CD4-positive, CD25-positive, alpha-beta regulatory T cell (primary cell): ENCODE measurements around the gene FAM168A. TPM values are rescaled to one million over a fixed set of nuclear protein-coding genes. Genes with fewer than 3 reads are reported as not detected.
"Not testable (repeated sequence)": the region's sequence is repeated elsewhere in the genome, so short reads cannot be mapped to it uniquely, and the experiment has no call there.

ENCODE experiments used
- ATAC-seq, 2 donors: fragments of 150-1000 bp; cut with Tn5 transposase; one replicate each; pipeline ENCODE4 v1.10.0; 2021; ENCODE audit warnings: low read depth in 2 of 2, moderate number of reproducible peaks in 2 of 2, moderate library complexity in 1 of 2
- DNase-seq, 3 donors: peaks; one replicate each; pipeline versions ENCODE4 v3.0.0 to v3.0.0-alpha.2; 2012 to 2022; ENCODE audit warnings: mixed read lengths in 1 of 3
- H3K27ac ChIP-seq: one replicate; pipeline ENCODE4 v1.7.0; 2013; ENCODE audit warnings: mild to moderate bottlenecking, low read length; ENCODE audit not compliant: insufficient read depth, poor library complexity, severe bottlenecking
- H3K27me3 ChIP-seq: one replicate; pipeline ENCODE4 v1.7.0; 2013; ENCODE audit warnings: low read length; ENCODE audit not compliant: control insufficient read depth, insufficient read depth
- H3K36me3 ChIP-seq: one replicate; pipeline ENCODE4 v1.7.0; 2013; ENCODE audit warnings: mild to moderate bottlenecking, low read length, moderate library complexity; ENCODE audit not compliant: control insufficient read depth, insufficient read depth
- H3K4me1 ChIP-seq: 2 replicates; pipeline ENCODE4 v1.7.0; 2013; ENCODE audit warnings: mild to moderate bottlenecking, low read length; ENCODE audit not compliant: insufficient read depth, control insufficient read depth, poor library complexity, severe bottlenecking
- H3K4me3 ChIP-seq: one replicate; pipeline ENCODE4 v1.7.0; 2013; ENCODE audit warnings: low read depth, mild to moderate bottlenecking, low read length, moderate library complexity
- H3K9me3 ChIP-seq, 2 experiments: 1 replicate in 1 of 2; 2 replicates in 1 of 2; pipeline ENCODE4 v1.7.0; 2013; ENCODE audit warnings: low read length in 2 of 2, mild to moderate bottlenecking in 1 of 2, moderate library complexity in 1 of 2; ENCODE audit not compliant: control insufficient read depth in 2 of 2
- H3K27ac Mint-ChIP-seq, 3 donors: one replicate each; pipeline ENCODE4 v1.8.0; 2020 to 2022; ENCODE audit warnings: mild to moderate bottlenecking in 3 of 3, mixed read lengths in 3 of 3, moderate library complexity in 2 of 3
- H3K27me3 Mint-ChIP-seq: one replicate; pipeline ENCODE4 v1.8.0; 2022; ENCODE audit warnings: mild to moderate bottlenecking, mixed read lengths
- H3K36me3 Mint-ChIP-seq: one replicate; pipeline ENCODE4 v1.8.0; 2020; ENCODE audit warnings: mixed read lengths
- H3K4me1 Mint-ChIP-seq, 4 donors: one replicate each; pipeline ENCODE4 v1.8.0; 2020 to 2022; ENCODE audit warnings: mixed read lengths in 4 of 4, mild to moderate bottlenecking in 1 of 4
- H3K4me3 Mint-ChIP-seq, 4 donors: one replicate each; pipeline ENCODE4 v1.8.0; 2020 to 2022; ENCODE audit warnings: mild to moderate bottlenecking in 4 of 4, mixed read lengths in 4 of 4, moderate library complexity in 3 of 4
- H3K9me3 Mint-ChIP-seq, 7 donors: one replicate each; pipeline ENCODE4 v1.8.0; 2020 to 2022; ENCODE audit warnings: mixed read lengths in 7 of 7, mild to moderate bottlenecking in 3 of 7, moderate library complexity in 2 of 7
- polyA plus RNA-seq, 4 donors: library from polyadenylated mRNA; unstranded; fragments of 300-500 nt; fragmentation: Illumina TruSeq; gene quantifications; one replicate each; pipeline ENCODE4 v1.2.3, GENCODE V29; 2021
- total RNA-seq: library from RNA; stranded (reverse); gene quantifications from one replicate; pipeline ENCODE4 v1.2.3, GENCODE V29; 2022

The FAM168A gene
- total and polyA plus RNA-seq, 5 donors from 2014 or later = 1.5 to 21.3 (median 3.0) TPM

DNA sequence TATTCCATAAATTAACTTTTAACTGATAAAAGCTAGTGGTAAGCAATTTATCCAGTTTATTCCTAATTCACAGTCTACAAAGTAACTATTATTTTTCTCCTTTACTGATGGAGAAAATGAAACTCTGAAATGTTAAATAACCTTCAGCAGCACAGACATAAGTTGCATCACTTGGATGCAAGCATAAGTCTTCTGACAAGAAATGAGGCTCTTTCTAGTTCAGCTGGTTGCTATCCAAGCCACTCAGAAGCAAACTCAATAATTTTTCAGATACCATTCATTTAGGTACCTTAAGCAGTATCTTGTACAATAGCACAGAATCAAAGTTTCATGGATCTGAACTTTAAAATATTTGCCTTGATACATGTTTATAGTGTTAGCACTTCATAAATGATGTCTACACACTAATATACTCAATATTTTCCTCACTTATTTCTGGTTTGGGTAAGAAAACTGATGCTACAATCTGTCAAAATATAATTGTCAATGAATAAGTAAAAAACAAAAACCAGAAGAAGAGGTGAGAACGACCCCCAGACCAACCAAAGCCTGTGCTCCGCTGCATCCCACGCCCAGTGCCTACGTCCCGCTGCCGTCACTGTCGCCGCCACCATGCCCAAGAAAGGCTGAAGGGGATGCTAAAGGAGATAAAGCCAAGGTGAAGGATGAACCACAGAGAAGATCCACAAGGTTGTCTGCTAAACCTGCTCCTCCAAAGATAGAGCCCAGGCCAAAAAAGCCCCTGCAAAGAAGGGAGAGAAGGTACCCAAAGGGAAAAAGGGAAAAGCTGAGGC is 18.1 kb downstream of the FAM168A start:
- peak overlapping the region in 1 of 3 donors; percentile 33 for H3K27ac Mint-ChIP-seq
- no peak overlapping the region for H3K27ac ChIP-seq
- H3K9me3 Mint-ChIP-seq = no peaks in the 10 kb centered on the region

DNA sequence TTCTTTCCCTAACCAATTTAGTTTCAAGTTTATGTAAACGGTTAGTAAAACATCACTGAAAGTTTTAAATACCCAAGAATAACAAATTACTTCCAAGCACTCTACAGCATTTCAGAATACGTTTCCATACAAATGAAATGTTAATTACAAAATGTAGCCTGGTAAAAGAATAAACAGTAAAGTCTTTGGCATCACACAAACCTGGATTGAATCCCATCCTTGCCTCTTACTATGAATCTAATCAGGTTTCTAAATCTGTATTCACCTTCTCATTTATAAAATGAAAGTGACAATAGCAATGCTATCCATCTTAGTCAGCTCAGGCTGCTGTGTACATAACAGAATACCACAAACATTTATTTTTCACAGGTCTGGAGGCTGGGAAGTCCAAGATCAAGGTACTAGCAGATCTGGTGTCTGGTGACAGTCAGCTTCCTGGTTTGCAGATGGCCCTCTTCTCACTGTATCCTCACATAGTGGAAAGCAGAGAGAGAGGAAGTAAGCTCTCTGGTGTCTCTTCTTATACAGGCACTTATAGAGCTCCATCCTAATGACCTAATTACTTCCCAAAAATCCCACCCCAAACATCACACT is 19.2 kb downstream of the FAM168A start:
- H3K9me3 ChIP-seq = no peaks in the 10 kb centered on the region
- Mint-ChIP-seq H3K4me3 (no peak overlapping the region), H3K36me3 (peaks cover 19% of the 10 kb centered on the region), H3K27ac (peak overlapping the region in 2 of 3 donors; percentile 28 to 31), H3K4me1 (peaks cover 4 to 18% (median 14%) of the 10 kb centered on the region in 4 donors), H3K9me3 (no peaks in the 10 kb centered on the region), H3K27me3 (no peaks in the 10 kb centered on the region)
- ATAC-seq (no peak), DNase-seq (peak in 1 of 3 donors; percentile 18)
- H3K4me1 ChIP-seq = no peaks in the 10 kb centered on the region
- peaks cover 3% of the 10 kb centered on the region for H3K36me3 ChIP-seq
- no peak overlapping the region for H3K27ac ChIP-seq
- no peaks in the 10 kb centered on the region for H3K27me3 ChIP-seq
- H3K4me3 ChIP-seq = no peak overlapping the region

More for the DNA sequence above, 18.1 kb downstream of the FAM168A start:
- Mint-ChIP-seq H3K4me3 (no peak overlapping the region), H3K4me1 (peaks cover 8 to 18% (median 14%) of the 10 kb centered on the region in 4 donors), H3K27me3 (no peaks in the 10 kb centered on the region), H3K36me3 (peaks cover 15% of the 10 kb centered on the region)
- DNase-seq (no peak), ATAC-seq (no peak)
- Histone ChIP-seq H3K4me1 (no peaks in the 10 kb centered on the region), H3K27me3 (no peaks in the 10 kb centered on the region), H3K4me3 (no peak overlapping the region), H3K9me3 (no peaks in the 10 kb centered on the region), H3K36me3 (peaks cover 2% of the 10 kb centered on the region)

DNA sequence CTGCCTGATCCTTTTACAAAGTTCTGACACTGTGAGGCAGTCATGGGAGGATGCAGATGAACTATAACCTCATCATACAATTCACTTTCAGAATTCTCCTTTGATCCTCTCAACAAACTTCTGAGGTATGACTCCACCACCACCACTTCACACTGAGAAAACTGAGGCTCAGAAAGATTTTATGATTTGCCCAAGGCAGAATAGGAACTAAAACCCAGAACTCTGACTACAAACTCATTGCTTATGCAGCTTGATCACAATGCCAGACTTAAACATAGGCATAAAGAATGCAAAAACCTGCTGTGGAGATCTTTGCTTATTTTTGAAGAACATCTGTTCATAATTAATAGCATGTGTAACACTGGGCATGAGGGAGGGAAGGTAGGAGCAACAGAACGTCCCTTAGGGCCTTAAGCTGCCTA is 20.4 kb downstream of the FAM168A start:
- H3K4me1 ChIP-seq = no peaks in the 10 kb centered on the region
- no peak overlapping the region for H3K4me3 ChIP-seq
- no peak overlapping the region for H3K4me3 Mint-ChIP-seq
- H3K4me1 Mint-ChIP-seq = peaks cover 8 to 17% (median 13%) of the 10 kb centered on the region in 4 donors
- ATAC-seq = no peak
- H3K27me3 ChIP-seq = no peaks in the 10 kb centered on the region
- no peak overlapping the region for H3K27ac Mint-ChIP-seq
- no peaks in the 10 kb centered on the region for H3K27me3 Mint-ChIP-seq
- no peaks in the 10 kb centered on the region for H3K9me3 ChIP-seq
- no peak overlapping the region for H3K27ac ChIP-seq
- no peaks in the 10 kb centered on the region for H3K9me3 Mint-ChIP-seq
- peaks cover 23% of the 10 kb centered on the region for H3K36me3 Mint-ChIP-seq
- peak in 1 of 3 donors; percentile 9 for DNase-seq
- H3K36me3 ChIP-seq = peaks cover 3% of the 10 kb centered on the region

DNA sequence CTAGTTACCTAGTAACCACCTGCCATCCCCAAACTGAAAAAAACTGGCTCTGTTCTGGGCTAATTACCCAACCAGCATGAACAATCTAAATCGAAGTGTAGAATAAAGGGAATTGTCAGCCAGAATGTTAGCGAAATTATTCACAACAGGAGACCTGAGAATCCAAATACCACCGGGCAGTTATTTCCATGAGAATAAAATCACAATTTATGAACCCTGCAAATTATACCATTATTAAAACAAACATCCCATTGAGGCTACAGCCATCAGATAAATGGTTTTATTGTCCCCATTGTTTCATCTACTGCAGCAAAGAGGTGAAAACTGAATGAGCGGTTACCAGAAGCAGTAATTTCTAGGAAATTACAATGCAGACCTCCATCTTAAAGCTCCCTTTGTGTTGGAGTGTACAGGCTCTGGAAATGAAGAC is 21.7 kb downstream of the FAM168A start:
- Histone ChIP-seq H3K27me3 (no peaks in the 10 kb centered on the region), H3K27ac (no peak overlapping the region), H3K36me3 (peaks cover 3% of the 10 kb centered on the region), H3K9me3 (no peaks in the 10 kb centered on the region), H3K4me3 (no peak overlapping the region), H3K4me1 (no peaks in the 10 kb centered on the region)
- no peaks in the 10 kb centered on the region for H3K27me3 Mint-ChIP-seq
- ATAC-seq (no peak), DNase-seq (no peak)
- no peak overlapping the region for H3K4me3 Mint-ChIP-seq
- no peaks in the 10 kb centered on the region for H3K9me3 Mint-ChIP-seq
- peaks cover 6 to 17% (median 13%) of the 10 kb centered on the region in 4 donors for H3K4me1 Mint-ChIP-seq
- peaks cover 22% of the 10 kb centered on the region for H3K36me3 Mint-ChIP-seq
- no peak overlapping the region for H3K27ac Mint-ChIP-seq

DNA sequence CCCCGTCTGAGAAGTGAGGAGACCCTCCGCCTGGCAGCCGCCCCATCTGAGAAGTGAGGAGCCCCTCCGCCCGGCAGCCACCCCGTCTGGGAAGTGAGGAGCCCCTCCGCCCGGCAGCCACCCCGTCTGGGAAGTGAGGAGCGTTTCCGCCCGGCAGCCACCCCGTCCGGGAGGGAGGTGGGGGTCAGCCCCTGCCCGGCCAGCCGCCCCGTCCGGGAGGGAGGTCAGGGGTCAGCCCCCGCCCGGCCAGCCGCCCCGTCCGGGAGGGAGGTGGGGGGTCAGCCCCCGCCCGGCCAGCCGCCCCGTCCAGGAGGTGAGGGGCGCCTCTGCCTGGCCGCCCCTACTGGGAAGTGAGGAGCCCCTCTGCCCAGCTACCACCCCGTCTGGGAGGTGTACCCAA is 25.9 kb downstream of the FAM168A start:
- H3K27me3 Mint-ChIP-seq, H3K9me3 ChIP-seq, H3K36me3 ChIP-seq, H3K27ac ChIP-seq, H3K9me3 Mint-ChIP-seq, H3K4me3 ChIP-seq, DNase-seq, H3K4me1 ChIP-seq, H3K4me3 Mint-ChIP-seq, ATAC-seq, H3K27me3 ChIP-seq, H3K27ac Mint-ChIP-seq: not testable (repeated sequence)
- Mint-ChIP-seq H3K36me3 (peaks cover 25% of the 10 kb centered on the region), H3K4me1 (peaks cover 5 to 11% (median 7%) of the 10 kb centered on the region in 4 donors)

DNA sequence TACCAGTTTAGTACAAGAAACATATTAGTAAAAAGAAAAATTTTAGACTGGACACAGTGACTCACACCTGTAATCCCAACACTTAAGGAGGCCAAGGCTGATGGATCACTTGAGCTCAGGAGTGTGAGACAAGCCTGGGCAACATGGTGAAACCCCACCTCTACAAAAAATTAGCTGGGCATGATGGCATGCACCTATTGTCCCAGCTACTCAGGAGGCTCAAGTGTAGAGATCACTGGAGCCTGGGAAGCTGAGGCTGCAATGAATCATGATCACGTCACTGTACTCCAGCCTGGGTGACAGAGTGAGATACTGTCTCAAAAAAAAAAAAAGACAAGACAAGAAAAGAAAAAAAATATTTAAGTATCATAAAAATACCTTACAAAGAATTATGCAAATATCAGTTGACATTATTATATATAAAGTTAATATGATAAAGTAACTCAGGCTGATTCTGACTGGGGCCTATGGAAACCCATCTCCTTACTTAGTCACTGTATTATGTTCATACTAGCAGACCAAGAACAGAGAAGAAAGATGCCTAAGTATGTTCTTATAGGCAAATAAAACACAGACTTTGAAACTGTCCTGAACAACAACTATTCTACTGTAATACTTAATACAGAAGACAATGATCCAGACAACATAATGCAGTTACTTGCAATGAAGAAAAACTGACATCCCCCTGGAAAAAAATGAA is 27.3 kb downstream of the FAM168A start:
- Mint-ChIP-seq H3K4me3 (no peak overlapping the region), H3K9me3 (no peaks in the 10 kb centered on the region), H3K27me3 (no peaks in the 10 kb centered on the region), H3K27ac (no peak overlapping the region), H3K36me3 (peaks cover 21% of the 10 kb centered on the region), H3K4me1 (peaks cover 6 to 11% (median 9%) of the 10 kb centered on the region in 4 donors)
- H3K9me3 ChIP-seq = no peaks in the 10 kb centered on the region
- no peak overlapping the region for H3K27ac ChIP-seq
- H3K27me3 ChIP-seq = no peaks in the 10 kb centered on the region
- no peaks in the 10 kb centered on the region for H3K4me1 ChIP-seq
- H3K4me3 ChIP-seq = no peak overlapping the region
- peaks cover 8% of the 10 kb centered on the region for H3K36me3 ChIP-seq
- no peak for DNase-seq
- ATAC-seq = no peak

DNA sequence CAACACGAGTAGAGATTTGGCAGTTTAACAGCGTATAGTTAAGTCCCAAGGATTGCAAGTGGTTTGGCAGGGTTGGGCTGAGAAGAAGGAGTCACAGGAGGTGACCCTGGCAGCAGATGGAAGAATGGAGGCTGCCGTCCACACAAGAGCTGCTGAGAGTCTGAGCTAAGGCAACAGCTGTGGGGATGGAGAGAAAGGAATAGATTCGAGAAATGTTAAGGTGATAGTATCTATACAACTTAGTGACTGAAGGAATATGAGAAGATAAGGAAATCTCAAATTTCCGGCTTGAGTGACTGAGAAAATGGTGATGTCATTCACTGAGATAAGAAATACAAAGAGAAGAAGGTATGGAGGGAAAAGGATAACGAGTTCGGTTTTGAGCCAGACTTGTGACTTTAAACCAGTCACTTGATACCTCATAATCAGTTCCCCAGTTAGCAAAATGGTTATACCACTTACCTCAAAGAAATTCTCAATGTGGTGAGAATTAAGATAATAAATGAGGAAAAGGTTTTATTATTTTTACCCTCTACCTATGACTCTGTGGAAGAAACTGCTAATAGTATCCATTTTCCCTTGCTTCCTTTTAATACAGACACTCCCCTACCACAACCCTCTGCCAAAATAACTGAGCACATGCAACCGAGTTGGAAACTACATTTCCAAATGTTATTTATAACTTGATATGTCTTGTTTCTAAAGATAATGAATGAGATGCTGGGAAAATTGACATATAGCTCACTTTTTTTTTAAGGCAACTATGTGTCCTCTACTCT is 30.7 kb downstream of the FAM168A start:
- Histone ChIP-seq H3K4me1 (no peaks in the 10 kb centered on the region), H3K9me3 (no peaks in the 10 kb centered on the region), H3K27me3 (no peaks in the 10 kb centered on the region), H3K27ac (no peak overlapping the region), H3K4me3 (no peak overlapping the region), H3K36me3 (peaks cover 5% of the 10 kb centered on the region)
- H3K4me3 Mint-ChIP-seq = no peak overlapping the region
- peaks cover 10% of the 10 kb centered on the region for H3K36me3 Mint-ChIP-seq
- H3K27me3 Mint-ChIP-seq = no peaks in the 10 kb centered on the region
- no peak for ATAC-seq
- DNase-seq = no peak
- H3K4me1 Mint-ChIP-seq = peaks cover 5 to 16% (median 8%) of the 10 kb centered on the region in 4 donors
- H3K27ac Mint-ChIP-seq = peak overlapping the region in 1 of 3 donors; percentile 27
- no peaks in the 10 kb centered on the region for H3K9me3 Mint-ChIP-seq
